Liver (tissue), 9 donors: ENCODE data around the gene VRK2. TPM values are rescaled to one million over a fixed set of nuclear protein-coding genes. Genes with fewer than 3 reads are reported as not detected.

Experiments used
- DNase-seq: peaks from one replicate; pipeline ENCODE4 v3.0.0-alpha.2; 2017; ENCODE audit warnings: low spot score
- H3K27ac ChIP-seq, 2 donors: one replicate each; pipeline ENCODE4 v1.7.0; 2013; ENCODE audit warnings: inconsistent platforms in 2 of 2, low read length in 2 of 2, control low read depth in 1 of 2, low read depth in 1 of 2, mild to moderate bottlenecking in 1 of 2
- H3K27me3 ChIP-seq, 4 donors: one replicate each; pipeline versions ENCODE4 v1.6.1 to v1.7.0; 2013; ENCODE audit warnings: low read length in 3 of 4, inconsistent platforms in 1 of 4, mild to moderate bottlenecking in 1 of 4, moderate library complexity in 1 of 4; ENCODE audit not compliant: control insufficient read depth in 4 of 4, insufficient read depth in 4 of 4
- H3K36me3 ChIP-seq, 4 donors: one replicate each; pipeline versions ENCODE4 v1.6.1 to v1.7.0; 2013; ENCODE audit warnings: low read length in 3 of 4, mild to moderate bottlenecking in 3 of 4, low read depth in 1 of 4, moderate library complexity in 1 of 4; ENCODE audit not compliant: control insufficient read depth in 4 of 4, insufficient read depth in 3 of 4
- H3K4me1 ChIP-seq, 4 donors: one replicate each; pipeline versions ENCODE4 v1.6.1 to v1.7.0; 2013; ENCODE audit warnings: low read length in 3 of 4, mild to moderate bottlenecking in 3 of 4, moderate library complexity in 1 of 4; ENCODE audit not compliant: control insufficient read depth in 4 of 4, insufficient read depth in 4 of 4
- H3K4me3 ChIP-seq, 3 donors: one replicate each; pipeline versions ENCODE4 v1.6.1 to v1.7.0; 2013; ENCODE audit warnings: low read length in 3 of 3, control low read depth in 1 of 3, low read depth in 1 of 3, mild to moderate bottlenecking in 1 of 3
- H3K9ac ChIP-seq, 2 donors: one replicate each; pipeline ENCODE4 v1.7.0; 2013; ENCODE audit warnings: low read length in 2 of 2, mild to moderate bottlenecking in 2 of 2, moderate library complexity in 2 of 2, control low read depth in 1 of 2, low read depth in 1 of 2
- H3K9me3 ChIP-seq, 4 donors: one replicate each; pipeline versions ENCODE4 v1.6.1 to v1.7.0; 2013; ENCODE audit warnings: low read length in 3 of 4; ENCODE audit not compliant: control insufficient read depth in 4 of 4
- ATF3 ChIP-seq: IDR thresholded peaks from 2 replicates; pipeline ENCODE4 v1.6.1; 2016; ENCODE audit warnings: antibody characterized with exemption
- CTCF ChIP-seq: fragments of 150-350 bp; IDR thresholded peaks from 2 replicates; pipeline ENCODE4 v1.5.1; 2017; ENCODE audit warnings: improper control_type of control experiment, low read depth, low read length; ENCODE audit not compliant: missing input control
- EGR1 ChIP-seq, 2 donors: IDR thresholded peaks; 2 replicates each; pipeline ENCODE4 v1.6.1; 2016 to 2018; ENCODE audit warnings: antibody characterized with exemption in 2 of 2, low read depth in 2 of 2
- FOXA1 ChIP-seq: IDR thresholded peaks from 2 replicates; pipeline ENCODE4 v1.6.1; 2016; ENCODE audit warnings: antibody characterized with exemption
- FOXA2 ChIP-seq: IDR thresholded peaks from 2 replicates; pipeline ENCODE4 v1.6.1; 2016; ENCODE audit warnings: antibody characterized with exemption
- GABPA ChIP-seq, 2 donors: IDR thresholded peaks in 1 of 2; conservative IDR thresholded peaks in 1 of 2; 2 replicates each; pipeline ENCODE4 v1.6.1; 2016; ENCODE audit warnings: antibody characterized with exemption in 2 of 2, mild to moderate bottlenecking in 1 of 2, moderate library complexity in 1 of 2
- HNF4A ChIP-seq, 2 donors: conservative IDR thresholded peaks; 2 replicates each; pipeline ENCODE4 v1.6.1; 2016; ENCODE audit warnings: antibody characterized with exemption in 2 of 2, mild to moderate bottlenecking in 2 of 2
- HNF4G ChIP-seq: IDR thresholded peaks from 2 replicates; pipeline ENCODE4 v1.6.1; 2016; ENCODE audit warnings: antibody characterized with exemption
- JUND ChIP-seq, 2 donors: IDR thresholded peaks; 2 replicates each; pipeline ENCODE4 v1.6.1; 2016; ENCODE audit warnings: antibody characterized with exemption in 2 of 2
- NR2F2 ChIP-seq: IDR thresholded peaks from 2 replicates; pipeline ENCODE4 v1.6.1; 2016; ENCODE audit warnings: antibody characterized with exemption
- RAD21 ChIP-seq, 2 donors: IDR thresholded peaks; 2 replicates each; pipeline ENCODE4 v1.6.1; 2016; ENCODE audit warnings: antibody characterized with exemption in 2 of 2, mild to moderate bottlenecking in 2 of 2
- REST ChIP-seq: IDR thresholded peaks from 2 replicates; pipeline ENCODE4 v1.6.1; 2016; ENCODE audit warnings: antibody characterized with exemption, mild to moderate bottlenecking
- RXRA ChIP-seq, 2 donors: IDR thresholded peaks; 2 replicates each; pipeline ENCODE4 v1.6.1; 2017 to 2018; ENCODE audit warnings: antibody characterized with exemption in 2 of 2, mild to moderate bottlenecking in 1 of 2
- SP1 ChIP-seq: IDR thresholded peaks from 2 replicates; pipeline ENCODE4 v1.6.1; 2018; ENCODE audit warnings: antibody characterized with exemption, mild to moderate bottlenecking
- TAF1 ChIP-seq: conservative IDR thresholded peaks from 2 replicates; pipeline ENCODE4 v1.6.1; 2016; ENCODE audit warnings: antibody characterized with exemption, mild to moderate bottlenecking
- YY1 ChIP-seq: IDR thresholded peaks from 2 replicates; pipeline ENCODE4 v1.6.1; 2016; ENCODE audit warnings: antibody characterized with exemption, mild to moderate bottlenecking
- WGBS: extraction: QIAGEN DNeasy Blood & Tissue Kit; methylation state at CpG from one replicate; pipeline ENCODE4 v1.1.7; 2013; 5-methylcytosine and 5-hydroxymethylcytosine counted together
- polyA plus RNA-seq, 2 donors: library from polyadenylated mRNA; stranded (reverse) in 1 of 2; unstranded in 1 of 2; fragments of 200-250 nt in 1 of 2; fragments of >200 nt in 1 of 2; fragmentation: Nextera tagmentation in 1 of 2; extraction: Ambion mirVana in 1 of 2; gene quantifications; one replicate each; pipeline versions ENCODE4 v1.2.1 to v1.2.3, GENCODE V29; 2013 to 2015
- total RNA-seq, 2 donors: library from RNA; depleted of rRNA; stranded (reverse); fragments of >200 nt; gene quantifications; one replicate each; pipeline ENCODE4 v1.2.3, GENCODE V29; 2014
- TF ChIP-seq, protein P1 (sequence below): IDR thresholded peaks from 2 replicates; pipeline ENCODE4 v1.6.1; 2016; ENCODE audit warnings: antibody characterized with exemption
- TF ChIP-seq, protein P2 (sequence below): IDR thresholded peaks from 2 replicates; pipeline ENCODE4 v1.6.1; 2016; ENCODE audit warnings: antibody characterized with exemption
- donor health status: healthy.
- donor health status: healthy.
- donor health status: healthy.
- donor health status: healthy.
- donor health status: healthy.

VRK2 gene
- total and polyA plus RNA-seq, 4 donors, result 5.4 to 17.3 (median 8.5) TPM

DNA sequence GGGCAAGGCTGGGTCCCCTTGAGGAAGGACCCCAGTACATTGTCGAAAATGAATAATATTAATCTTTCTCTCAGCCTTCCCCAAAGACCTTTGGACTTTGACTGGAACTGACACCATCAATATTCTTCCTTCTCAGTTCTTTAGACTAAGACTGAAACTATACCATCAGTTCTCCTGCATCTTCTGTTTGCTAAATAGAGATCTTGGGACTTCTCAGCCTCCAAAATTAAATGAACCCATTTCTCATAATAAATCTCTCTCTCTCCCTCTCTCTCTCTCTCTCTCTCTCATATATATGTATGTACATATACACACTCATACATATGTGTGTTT, 39.7 kb upstream of the VRK2 start:
- no peak for TF ChIP-seq TAF1
- no peak for TF ChIP-seq RAD21 (IDR thresholded peaks at IDR 0.05)
- no peak for TF ChIP-seq HNF4G
- TF ChIP-seq JUND (IDR thresholded peaks at IDR 0.05), result no peak
- TF ChIP-seq GABPA (IDR thresholded peaks at IDR 0.05 in 1 of 2, conservative IDR thresholded peaks at IDR 0.05 in 1 of 2), result no peak
- TF ChIP-seq YY1, result no peak
- no peak for TF ChIP-seq HNF4A (conservative IDR thresholded peaks at IDR 0.05)
- no peak for TF ChIP-seq FOXA1

DNA sequence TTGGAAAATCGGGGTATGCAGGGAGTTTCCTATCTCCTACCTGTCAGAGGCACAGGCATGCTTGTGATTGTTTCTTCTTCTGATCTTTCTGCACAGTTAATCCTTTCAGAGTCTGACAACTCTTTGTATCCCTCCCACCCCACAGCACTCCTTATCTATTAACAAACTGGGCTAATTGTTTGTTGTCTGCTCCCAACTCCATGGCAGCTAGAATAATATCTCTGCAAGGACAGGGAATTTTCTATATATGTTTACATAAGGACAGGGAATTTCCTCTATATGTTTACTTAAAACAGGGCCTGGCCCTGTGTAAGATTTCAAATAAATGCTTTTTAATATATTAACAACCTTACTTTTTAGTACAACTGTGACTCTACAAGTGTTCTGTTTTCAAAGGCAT, 36.0 kb upstream of the VRK2 start:
- Histone ChIP-seq H3K9me3 (peaks cover 0 to 2% (median 0%) of the 10 kb centered on the region in 4 donors), H3K36me3 (peaks cover 0 to 2% (median 0%) of the 10 kb centered on the region in 4 donors), H3K9ac (no peak overlapping the region), H3K4me3 (no peak overlapping the region), H3K4me1 (no peaks in the 10 kb centered on the region), H3K27ac (no peak overlapping the region), H3K27me3 (no peaks in the 10 kb centered on the region)
- 74% methylated on average over 1 of the region's 1 CpG for WGBS
- TF ChIP-seq ATF3 (no peak), EGR1 (IDR thresholded peaks at IDR 0.05; ENCODE audit: low read depth in 2 of 2) (no peak), FOXA1 (no peak), TAF1 (no peak), HNF4A (conservative IDR thresholded peaks at IDR 0.05) (no peak), SP1 (no peak)
- TF ChIP-seq, protein P1, sequence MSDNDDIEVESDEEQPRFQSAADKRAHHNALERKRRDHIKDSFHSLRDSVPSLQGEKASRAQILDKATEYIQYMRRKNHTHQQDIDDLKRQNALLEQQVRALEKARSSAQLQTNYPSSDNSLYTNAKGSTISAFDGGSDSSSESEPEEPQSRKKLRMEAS, result no peak
- no peak for DNase-seq

More for the DNA sequence above, 39.7 kb upstream of the VRK2 start:
- H3K9ac ChIP-seq, result no peak overlapping the region
- WGBS, result 92% methylated on average over 1 of the region's 1 CpG
- H3K27ac ChIP-seq, result no peak overlapping the region
- H3K4me1 ChIP-seq, result no peaks in the 10 kb centered on the region
- H3K4me3 ChIP-seq, result no peak overlapping the region
- peaks cover 0 to 2% (median 0%) of the 10 kb centered on the region in 4 donors for H3K9me3 ChIP-seq
- no peak for DNase-seq
- no peaks in the 10 kb centered on the region for H3K27me3 ChIP-seq
- H3K36me3 ChIP-seq, result peaks cover 0 to 2% (median 0%) of the 10 kb centered on the region in 4 donors

- DNase-seq, result no peak
- no peak overlapping the region for H3K27ac ChIP-seq
- no peaks in the 10 kb centered on the region for H3K27me3 ChIP-seq
- no peaks in the 10 kb centered on the region for H3K9me3 ChIP-seq
- H3K9ac ChIP-seq, result no peak overlapping the region
- TF ChIP-seq NR2F2, result no peak
- TF ChIP-seq ATF3, result no peak
- TF ChIP-seq CTCF, result no peak
- TF ChIP-seq, protein P1, result no peak
- TF ChIP-seq GABPA (IDR thresholded peaks at IDR 0.05 in 1 of 2, conservative IDR thresholded peaks at IDR 0.05 in 1 of 2), result no peak
- no peak for TF ChIP-seq SP1
- TF ChIP-seq EGR1 (IDR thresholded peaks at IDR 0.05; ENCODE audit: low read depth in 2 of 2), result no peak
- no peak for TF ChIP-seq REST
- TF ChIP-seq YY1, result no peak
- TF ChIP-seq, protein P2, sequence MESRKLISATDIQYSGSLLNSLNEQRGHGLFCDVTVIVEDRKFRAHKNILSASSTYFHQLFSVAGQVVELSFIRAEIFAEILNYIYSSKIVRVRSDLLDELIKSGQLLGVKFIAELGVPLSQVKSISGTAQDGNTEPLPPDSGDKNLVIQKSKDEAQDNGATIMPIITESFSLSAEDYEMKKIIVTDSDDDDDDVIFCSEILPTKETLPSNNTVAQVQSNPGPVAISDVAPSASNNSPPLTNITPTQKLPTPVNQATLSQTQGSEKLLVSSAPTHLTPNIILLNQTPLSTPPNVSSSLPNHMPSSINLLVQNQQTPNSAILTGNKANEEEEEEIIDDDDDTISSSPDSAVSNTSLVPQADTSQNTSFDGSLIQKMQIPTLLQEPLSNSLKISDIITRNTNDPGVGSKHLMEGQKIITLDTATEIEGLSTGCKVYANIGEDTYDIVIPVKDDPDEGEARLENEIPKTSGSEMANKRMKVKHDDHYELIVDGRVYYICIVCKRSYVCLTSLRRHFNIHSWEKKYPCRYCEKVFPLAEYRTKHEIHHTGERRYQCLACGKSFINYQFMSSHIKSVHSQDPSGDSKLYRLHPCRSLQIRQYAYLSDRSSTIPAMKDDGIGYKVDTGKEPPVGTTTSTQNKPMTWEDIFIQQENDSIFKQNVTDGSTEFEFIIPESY, result no peak
- TF ChIP-seq FOXA1, result no peak
- TF ChIP-seq FOXA2, result no peak
- no peak for TF ChIP-seq HNF4A (conservative IDR thresholded peaks at IDR 0.05)
- no peak for TF ChIP-seq JUND (IDR thresholded peaks at IDR 0.05)
- TF ChIP-seq HNF4G, result no peak
- TF ChIP-seq RXRA (IDR thresholded peaks at IDR 0.05), result no peak
- TF ChIP-seq TAF1, result no peak
- TF ChIP-seq RAD21 (IDR thresholded peaks at IDR 0.05), result no peak
- no peaks in the 10 kb centered on the region for H3K4me1 ChIP-seq
- H3K4me3 ChIP-seq, result no peak overlapping the region
- no peaks in the 10 kb centered on the region for H3K36me3 ChIP-seq
- WGBS, result 82% methylated on average over 1 of the region's 1 CpG
Observed at GRCh38 chr2:58019229-58019628, 27.4 kb upstream of the VRK2 start.
